Naive thymus-derived CD4-positive, alpha-beta T cell (primary cell): ENCODE results near the gene CACNA1C. TPM values are rescaled to one million over a fixed set of nuclear protein-coding genes. Genes with fewer than 3 reads are reported as not detected.

Source experiments
- ATAC-seq: fragments of 150-1000 bp; cut with Tn5 transposase; 2 replicates; pipeline ENCODE4 v1.10.0; 2021; ENCODE audit warnings: mild to moderate bottlenecking, moderate library complexity
- CTCF ChIA-PET: fragments of 350-600 bp; sonication (Branson Sonifier 250); formaldehyde crosslinking; loops from one replicate; lab custom pipeline; 2021; ENCODE audit warnings: antibody characterized with exemption; lab: Charles Lee
- POLR2A ChIA-PET: fragments of 350-600 bp; sonication (Branson Sonifier 250); formaldehyde crosslinking; loops from one replicate; lab custom pipeline; 2021; ENCODE audit warnings: antibody characterized with exemption, inconsistent platforms; lab: Charles Lee
- DNase-seq, 9 donors: peaks; one replicate each; pipeline versions ENCODE4 v3.0.0 to v3.0.0-alpha.2; 2020 to 2022; ENCODE audit warnings: mixed read lengths in 1 of 9
- H3K27ac ChIP-seq: one replicate; pipeline ENCODE4 v1.7.0; 2013; ENCODE audit warnings: mild to moderate bottlenecking, low read depth, low read length, moderate library complexity
- H3K27me3 ChIP-seq, 2 donors: one replicate each; pipeline ENCODE4 v1.7.0; 2013; ENCODE audit warnings: low read length in 2 of 2, mild to moderate bottlenecking in 2 of 2, moderate library complexity in 2 of 2; ENCODE audit not compliant: control insufficient read depth in 2 of 2, insufficient read depth in 2 of 2
- H3K36me3 ChIP-seq, 3 experiments: 1 replicate in 2 of 3; 2 replicates in 1 of 3; pipeline ENCODE4 v1.7.0; 2013; ENCODE audit warnings: low read length in 3 of 3, mild to moderate bottlenecking in 3 of 3, moderate library complexity in 1 of 3; ENCODE audit not compliant: insufficient read depth in 3 of 3, control insufficient read depth in 2 of 3
- H3K4me1 ChIP-seq, 2 donors: one replicate each; pipeline ENCODE4 v1.7.0; 2013; ENCODE audit warnings: low read length in 2 of 2, mild to moderate bottlenecking in 2 of 2, moderate library complexity in 1 of 2; ENCODE audit not compliant: control insufficient read depth in 2 of 2, insufficient read depth in 2 of 2
- H3K4me3 ChIP-seq: 2 replicates; pipeline ENCODE4 v1.7.0; 2013; ENCODE audit warnings: mild to moderate bottlenecking, low read length
- H3K9me3 ChIP-seq, 3 experiments: 1 replicate in 2 of 3; 2 replicates in 1 of 3; pipeline ENCODE4 v1.7.0; 2013; ENCODE audit warnings: low read length in 3 of 3; ENCODE audit not compliant: control insufficient read depth in 2 of 3
- H3K27ac Mint-ChIP-seq, 9 donors: one replicate each; pipeline ENCODE4 v1.8.0; 2020 to 2022; ENCODE audit warnings: mixed read lengths in 9 of 9, mild to moderate bottlenecking in 8 of 9, moderate library complexity in 5 of 9, inconsistent platforms in 2 of 9
- H3K27me3 Mint-ChIP-seq, 5 donors: one replicate each; pipeline ENCODE4 v1.8.0; 2021 to 2022; ENCODE audit warnings: mixed read lengths in 5 of 5, mild to moderate bottlenecking in 1 of 5
- H3K36me3 Mint-ChIP-seq, 5 donors: one replicate each; pipeline ENCODE4 v1.8.0; 2020 to 2022; ENCODE audit warnings: mixed read lengths in 5 of 5, mild to moderate bottlenecking in 3 of 5, inconsistent platforms in 1 of 5
- H3K4me1 Mint-ChIP-seq, 7 donors: one replicate each; pipeline ENCODE4 v1.8.0; 2020 to 2022; ENCODE audit warnings: mixed read lengths in 7 of 7, mild to moderate bottlenecking in 3 of 7, inconsistent platforms in 1 of 7
- H3K4me3 Mint-ChIP-seq, 10 donors: one replicate each; pipeline ENCODE4 v1.8.0; 2020 to 2022; ENCODE audit warnings: mild to moderate bottlenecking in 10 of 10, mixed read lengths in 10 of 10, moderate library complexity in 6 of 10, inconsistent platforms in 2 of 10
- H3K9me3 Mint-ChIP-seq, 11 donors: one replicate each; pipeline ENCODE4 v1.8.0; 2020 to 2022; ENCODE audit warnings: mixed read lengths in 11 of 11, mild to moderate bottlenecking in 4 of 11, inconsistent platforms in 1 of 11, moderate library complexity in 1 of 11
- intact Hi-C, 2 donors: fragments of 100-400 bp; cut with micrococcal nuclease; formaldehyde crosslinking; loops; one replicate each; pipeline ENCODE4 v1.15.1; 2023
- polyA plus RNA-seq, 2 donors: library from polyadenylated mRNA; unstranded; fragments of 300-500 nt; fragmentation: Illumina TruSeq; gene quantifications; one replicate each; pipeline ENCODE4 v1.2.3, GENCODE V29; 2021
- total RNA-seq, 6 experiments: library from RNA in 5 of 6; stranded (reverse) in 5 of 6; gene quantifications; 1 replicate in 5 of 6; 2 replicates in 1 of 6; pipeline ENCODE4 v1.2.3 and lab custom pipeline; 2021 to 2026

Gene CACNA1C
- total and polyA plus RNA-seq, 7 experiments from 2014 or later = 0.04 to 0.48 (median 0.08) TPM

DNA sequence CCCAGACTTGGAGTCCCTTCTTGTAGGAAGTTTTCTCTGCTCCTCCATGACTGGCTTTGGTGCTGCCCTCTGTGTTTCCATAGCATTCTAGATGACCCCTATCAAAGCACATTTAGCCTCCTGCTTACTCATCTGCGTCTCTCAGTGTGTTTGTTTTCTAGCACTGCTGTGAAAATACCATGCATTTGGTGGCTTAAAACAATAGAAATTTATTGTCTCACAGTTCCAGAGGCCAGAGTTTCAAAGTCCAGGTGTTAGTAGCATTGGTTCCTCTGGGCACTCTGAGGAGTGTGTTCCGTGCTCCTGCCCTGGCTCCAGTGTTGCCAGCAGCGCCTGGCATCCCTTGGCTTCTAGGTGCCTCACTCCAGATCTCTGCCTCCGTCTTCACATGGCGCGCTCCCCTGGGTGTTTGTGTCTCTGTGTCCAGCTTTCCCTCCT, 86.1 kb downstream of the CACNA1C start:
- no peaks in the 10 kb centered on the region for H3K36me3 Mint-ChIP-seq
- CTCF ChIA-PET = no interaction called here
- H3K9me3 Mint-ChIP-seq = peaks cover 0 to 3% (median 0%) of the 10 kb centered on the region in 11 donors
- POLR2A ChIA-PET = no interaction called here
- Histone ChIP-seq H3K4me3 (no peak overlapping the region), H3K9me3 (no peaks in the 10 kb centered on the region), H3K27ac (no peak overlapping the region), H3K36me3 (no peaks in the 10 kb centered on the region), H3K27me3 (no peaks in the 10 kb centered on the region), H3K4me1 (no peaks in the 10 kb centered on the region)
- intact Hi-C loops = no loop called here
- peaks cover 0 to 11% (median 6%) of the 10 kb centered on the region in 5 donors for H3K27me3 Mint-ChIP-seq
- DNase-seq (no peak), ATAC-seq (no peak)
- H3K4me3 Mint-ChIP-seq = no peak overlapping the region
- H3K4me1 Mint-ChIP-seq = no peaks in the 10 kb centered on the region
- H3K27ac Mint-ChIP-seq = no peak overlapping the region

- intact Hi-C loops = no loop called here
- Mint-ChIP-seq H3K4me3 (no peak overlapping the region), H3K4me1 (no peaks in the 10 kb centered on the region), H3K36me3 (no peaks in the 10 kb centered on the region), H3K27me3 (peaks cover under 1 to 11% (median 6%) of the 10 kb centered on the region in 5 donors), H3K9me3 (peaks cover 0 to 3% (median 0%) of the 10 kb centered on the region in 11 donors), H3K27ac (no peak overlapping the region)
- no peaks in the 10 kb centered on the region for H3K27me3 ChIP-seq
- ATAC-seq (no peak), DNase-seq (no peak)
- H3K4me3 ChIP-seq = no peak overlapping the region
- H3K9me3 ChIP-seq = no peaks in the 10 kb centered on the region
- POLR2A ChIA-PET = no interaction called here
- no peaks in the 10 kb centered on the region for H3K4me1 ChIP-seq
- CTCF ChIA-PET = no interaction called here
- H3K27ac ChIP-seq = no peak overlapping the region
- H3K36me3 ChIP-seq = no peaks in the 10 kb centered on the region
Observed at GRCh38 chr12:2139651-2140050, 86.9 kb downstream of the CACNA1C start.

- no peaks in the 10 kb centered on the region for H3K27me3 ChIP-seq
- H3K36me3 Mint-ChIP-seq = no peaks in the 10 kb centered on the region
- ATAC-seq (no peak), DNase-seq (no peak)
- intact Hi-C loops = no loop called here
- ChIA-PET CTCF (no interaction called here), POLR2A (no interaction called here)
- no peaks in the 10 kb centered on the region for H3K4me1 ChIP-seq
- H3K27ac ChIP-seq = no peak overlapping the region
- H3K9me3 Mint-ChIP-seq = peaks cover 0 to 3% (median 0%) of the 10 kb centered on the region in 11 donors
- H3K9me3 ChIP-seq = no peaks in the 10 kb centered on the region
- H3K36me3 ChIP-seq = no peaks in the 10 kb centered on the region
- no peak overlapping the region for H3K4me3 ChIP-seq
- no peak overlapping the region for H3K27ac Mint-ChIP-seq
- peaks cover 5 to 13% (median 10%) of the 10 kb centered on the region in 5 donors for H3K27me3 Mint-ChIP-seq
- H3K4me3 Mint-ChIP-seq = no peak overlapping the region
- H3K4me1 Mint-ChIP-seq = no peaks in the 10 kb centered on the region
Observed at GRCh38 chr12:2140858-2141519, 88.2 kb downstream of the CACNA1C start.

GRCh38 chr12:2142068-2142467, 89.3 kb downstream of the CACNA1C start:
- no peak overlapping the region for H3K27ac ChIP-seq
- H3K9me3 ChIP-seq = no peaks in the 10 kb centered on the region
- no peaks in the 10 kb centered on the region for H3K36me3 ChIP-seq
- H3K27ac Mint-ChIP-seq = no peak overlapping the region
- H3K4me1 ChIP-seq = no peaks in the 10 kb centered on the region
- H3K27me3 ChIP-seq = no peaks in the 10 kb centered on the region
- ChIA-PET CTCF (no interaction called here), POLR2A (no interaction called here)
- no peaks in the 10 kb centered on the region for H3K9me3 Mint-ChIP-seq
- H3K27me3 Mint-ChIP-seq = peaks cover 0 to 16% (median 7%) of the 10 kb centered on the region in 5 donors
- H3K4me1 Mint-ChIP-seq = no peaks in the 10 kb centered on the region
- H3K4me3 ChIP-seq = no peak overlapping the region
- DNase-seq (no peak), ATAC-seq (no peak)
- intact Hi-C loops = no loop called here
- H3K36me3 Mint-ChIP-seq = no peaks in the 10 kb centered on the region
- H3K4me3 Mint-ChIP-seq = no peak overlapping the region

GRCh38 chr12:2144951-2145350, 92.2 kb downstream of the CACNA1C start:
- no peaks in the 10 kb centered on the region for H3K9me3 ChIP-seq
- intact Hi-C loops = no loop called here
- H3K27me3 ChIP-seq = no peaks in the 10 kb centered on the region
- H3K4me1 ChIP-seq = no peaks in the 10 kb centered on the region
- no peaks in the 10 kb centered on the region for H3K36me3 ChIP-seq
- ATAC-seq (no peak), DNase-seq (no peak)
- no peaks in the 10 kb centered on the region for H3K9me3 Mint-ChIP-seq
- H3K4me1 Mint-ChIP-seq = no peaks in the 10 kb centered on the region
- no peak overlapping the region for H3K27ac Mint-ChIP-seq
- H3K4me3 ChIP-seq = no peak overlapping the region
- POLR2A ChIA-PET = no interaction called here
- CTCF ChIA-PET = no interaction called here
- no peaks in the 10 kb centered on the region for H3K36me3 Mint-ChIP-seq
- H3K27me3 Mint-ChIP-seq = peaks cover 10 to 24% (median 13%) of the 10 kb centered on the region in 5 donors
- no peak overlapping the region for H3K27ac ChIP-seq
- no peak overlapping the region for H3K4me3 Mint-ChIP-seq

DNA sequence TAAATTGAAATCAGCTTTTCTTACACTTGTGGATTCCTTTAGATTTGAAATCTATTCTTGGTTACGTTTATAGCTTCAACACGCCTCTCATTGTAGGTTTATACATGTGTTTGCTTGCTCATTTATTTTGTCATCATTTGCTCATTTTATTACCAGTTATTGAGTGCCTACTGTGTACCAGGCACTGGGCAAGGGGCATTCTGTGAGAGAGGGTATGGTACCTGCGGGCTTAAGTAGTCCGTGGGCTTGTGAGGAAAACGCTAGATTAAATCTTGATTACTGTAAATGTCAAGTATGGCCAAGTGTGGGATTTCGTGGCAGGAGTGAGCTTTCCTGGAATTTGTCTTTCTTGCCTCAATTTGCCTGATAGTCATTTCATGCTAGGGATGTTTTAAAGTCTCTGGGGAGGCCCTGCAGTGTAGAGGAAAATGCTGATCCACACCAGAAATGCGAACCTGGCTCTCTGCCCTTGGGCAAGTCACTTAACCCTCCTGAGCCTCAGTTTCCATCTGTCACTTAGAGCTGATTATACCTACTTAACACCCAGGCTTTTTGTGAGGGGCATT, 92.7 kb downstream of the CACNA1C start:
- no peak for DNase-seq
- H3K27ac Mint-ChIP-seq = no peak overlapping the region
- H3K36me3 Mint-ChIP-seq = no peaks in the 10 kb centered on the region
- ATAC-seq = no peak
- H3K36me3 ChIP-seq = no peaks in the 10 kb centered on the region
- no peaks in the 10 kb centered on the region for H3K9me3 Mint-ChIP-seq
- H3K9me3 ChIP-seq = no peaks in the 10 kb centered on the region
- H3K27me3 ChIP-seq = no peaks in the 10 kb centered on the region
- no peaks in the 10 kb centered on the region for H3K4me1 ChIP-seq
- H3K4me1 Mint-ChIP-seq = no peaks in the 10 kb centered on the region
- intact Hi-C loops = no loop called here
- CTCF ChIA-PET = no interaction called here
- peaks cover 12 to 24% (median 13%) of the 10 kb centered on the region in 5 donors for H3K27me3 Mint-ChIP-seq
- H3K4me3 Mint-ChIP-seq = no peak overlapping the region
- H3K27ac ChIP-seq = no peak overlapping the region
- no peak overlapping the region for H3K4me3 ChIP-seq
- POLR2A ChIA-PET = no interaction called here

DNA sequence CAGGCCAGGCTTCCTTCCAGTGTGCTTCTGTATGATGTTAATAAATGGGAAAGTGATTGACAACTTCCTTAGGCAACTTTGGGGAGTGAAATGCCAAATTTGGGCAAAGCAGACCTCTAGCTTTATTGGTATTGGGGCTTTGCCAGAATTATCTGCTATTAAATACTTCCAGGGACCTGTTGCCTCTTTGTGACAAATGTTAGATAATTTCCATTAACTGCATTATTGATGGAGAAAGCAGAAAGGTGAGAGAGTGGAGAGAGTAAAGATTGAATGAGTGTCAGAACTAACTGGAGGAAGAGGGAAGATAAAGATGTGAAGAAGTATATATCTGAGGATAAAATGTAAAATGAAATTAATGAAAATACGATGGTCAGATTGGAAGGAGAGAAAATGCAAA, 94.5 kb downstream of the CACNA1C start:
- Histone ChIP-seq H3K27me3 (no peaks in the 10 kb centered on the region), H3K4me3 (no peak overlapping the region), H3K36me3 (no peaks in the 10 kb centered on the region), H3K4me1 (no peaks in the 10 kb centered on the region), H3K9me3 (no peaks in the 10 kb centered on the region), H3K27ac (no peak overlapping the region)
- intact Hi-C loops = no loop called here
- no peak for DNase-seq
- Mint-ChIP-seq H3K27ac (no peak overlapping the region), H3K4me3 (no peak overlapping the region), H3K4me1 (no peaks in the 10 kb centered on the region), H3K36me3 (no peaks in the 10 kb centered on the region), H3K9me3 (no peaks in the 10 kb centered on the region), H3K27me3 (peaks cover 16 to 18% (median 17%) of the 10 kb centered on the region in 5 donors)
- no peak for ATAC-seq
- CTCF ChIA-PET = no interaction called here
- POLR2A ChIA-PET = no interaction called here
